Muscle layer of duodenum (tissue), 2 donors: ENCODE data around the gene TFAP2A.

Source experiments
- H3K27ac ChIP-seq: one replicate; pipeline ENCODE4 v1.7.0; 2013; ENCODE audit warnings: mild to moderate bottlenecking, low read length
- H3K27me3 ChIP-seq: one replicate; pipeline ENCODE4 v1.7.0; 2013; ENCODE audit warnings: low read depth, mild to moderate bottlenecking, control low read depth, low read length
- H3K36me3 ChIP-seq, 2 donors: one replicate each; pipeline ENCODE4 v1.7.0; 2013; ENCODE audit warnings: low read length in 2 of 2, control low read depth in 1 of 2, mild to moderate bottlenecking in 1 of 2; ENCODE audit not compliant: insufficient read depth in 2 of 2, control insufficient read depth in 1 of 2
- H3K4me1 ChIP-seq, 2 donors: one replicate each; pipeline ENCODE4 v1.7.0; 2013; ENCODE audit warnings: low read length in 2 of 2, mild to moderate bottlenecking in 2 of 2, control low read depth in 1 of 2, moderate library complexity in 1 of 2; ENCODE audit not compliant: insufficient read depth in 2 of 2, control insufficient read depth in 1 of 2
- H3K4me3 ChIP-seq, 2 donors: one replicate each; pipeline ENCODE4 v1.7.0; 2013; ENCODE audit warnings: low read length in 2 of 2, low read depth in 1 of 2, mild to moderate bottlenecking in 1 of 2
- H3K9me3 ChIP-seq, 2 donors: one replicate each; pipeline ENCODE4 v1.7.0; 2013; ENCODE audit warnings: low read length in 2 of 2, control low read depth in 1 of 2, mild to moderate bottlenecking in 1 of 2; ENCODE audit not compliant: control insufficient read depth in 1 of 2
- donor health status: healthy.

Gene TFAP2A

GRCh38 chr6:10414756-10415616 is at the start of gene TFAP2A:
Gene TFAP2A (minus strand): TSS chr6:10415074. CDS start chr6:10414991, 83 bp downstream.
- Histone ChIP-seq H3K36me3 (no peaks in the 10 kb centered on the region), H3K27me3 (peaks cover 89% of the 10 kb centered on the region), H3K4me3 (peak within 1 kb of the TSS; percentile 40 to 94), H3K9me3 (no peaks in the 10 kb centered on the region), H3K27ac (no peak within 1 kb of the TSS), H3K4me1 (peaks cover 8 to 56% of the 10 kb centered on the region in 2 donors)

GRCh38 chr6:10463491-10464481 is 48.9 kb upstream of the TFAP2A start:
- Histone ChIP-seq H3K36me3 (no peaks in the 10 kb centered on the region), H3K27ac (no peak overlapping the region), H3K27me3 (no peaks in the 10 kb centered on the region), H3K4me3 (no peak overlapping the region), H3K9me3 (peaks cover 0 to 2% of the 10 kb centered on the region in 2 donors), H3K4me1 (no peaks in the 10 kb centered on the region)

GRCh38 chr6:10463040-10463439 is 48.2 kb upstream of the TFAP2A start:
- Histone ChIP-seq H3K27ac (no peak overlapping the region), H3K9me3 (peaks cover 0 to 2% of the 10 kb centered on the region in 2 donors), H3K36me3 (no peaks in the 10 kb centered on the region), H3K4me1 (no peaks in the 10 kb centered on the region), H3K4me3 (no peak overlapping the region), H3K27me3 (no peaks in the 10 kb centered on the region)

GRCh38 chr6:10461850-10462249 is 47.0 kb upstream of the TFAP2A start:
- peaks cover 0 to 2% of the 10 kb centered on the region in 2 donors for H3K9me3 ChIP-seq
- H3K27ac ChIP-seq: no peak overlapping the region
- no peaks in the 10 kb centered on the region for H3K27me3 ChIP-seq
- H3K4me3 ChIP-seq: no peak overlapping the region
- no peaks in the 10 kb centered on the region for H3K36me3 ChIP-seq
- no peaks in the 10 kb centered on the region for H3K4me1 ChIP-seq

- Histone ChIP-seq H3K27me3 (no peaks in the 10 kb centered on the region), H3K36me3 (no peaks in the 10 kb centered on the region), H3K9me3 (peaks cover 0 to 2% of the 10 kb centered on the region in 2 donors), H3K27ac (no peak overlapping the region), H3K4me3 (no peak overlapping the region), H3K4me1 (no peaks in the 10 kb centered on the region)
Measured at GRCh38 chr6:10460096-10460495, 45.2 kb upstream of the TFAP2A start.

- H3K4me1 ChIP-seq: no peaks in the 10 kb centered on the region
- peaks cover 0 to 2% of the 10 kb centered on the region in 2 donors for H3K9me3 ChIP-seq
- no peak overlapping the region for H3K4me3 ChIP-seq
- H3K27ac ChIP-seq: no peak overlapping the region
- no peaks in the 10 kb centered on the region for H3K27me3 ChIP-seq
- H3K36me3 ChIP-seq: no peaks in the 10 kb centered on the region
Measured at GRCh38 chr6:10458287-10458686, 43.4 kb upstream of the TFAP2A start.

- Histone ChIP-seq H3K9me3 (no peaks in the 10 kb centered on the region), H3K4me1 (no peaks in the 10 kb centered on the region), H3K36me3 (no peaks in the 10 kb centered on the region), H3K4me3 (no peak overlapping the region), H3K27ac (no peak overlapping the region), H3K27me3 (no peaks in the 10 kb centered on the region)
Measured at GRCh38 chr6:10453596-10453995, 38.7 kb upstream of the TFAP2A start.

GRCh38 chr6:10451828-10452509 is 37.1 kb upstream of the TFAP2A start:
- H3K4me1 ChIP-seq: no peaks in the 10 kb centered on the region
- no peak overlapping the region for H3K27ac ChIP-seq
- no peak overlapping the region for H3K4me3 ChIP-seq
- no peaks in the 10 kb centered on the region for H3K36me3 ChIP-seq
- no peaks in the 10 kb centered on the region for H3K27me3 ChIP-seq
- no peaks in the 10 kb centered on the region for H3K9me3 ChIP-seq

- no peaks in the 10 kb centered on the region for H3K27me3 ChIP-seq
- no peak overlapping the region for H3K4me3 ChIP-seq
- H3K27ac ChIP-seq: no peak overlapping the region
Measured at GRCh38 chr6:10451394-10451793, 36.5 kb upstream of the TFAP2A start.

GRCh38 chr6:10449751-10450150 is 34.9 kb upstream of the TFAP2A start:
- no peak overlapping the region for H3K27ac ChIP-seq
- no peak overlapping the region for H3K4me3 ChIP-seq
- H3K4me1 ChIP-seq: no peaks in the 10 kb centered on the region
- peaks cover 0 to 3% of the 10 kb centered on the region in 2 donors for H3K9me3 ChIP-seq
- H3K36me3 ChIP-seq: no peaks in the 10 kb centered on the region
- H3K27me3 ChIP-seq: no peaks in the 10 kb centered on the region

More at GRCh38 chr6:10451394-10451793, 36.5 kb upstream of the TFAP2A start:
- Histone ChIP-seq H3K9me3 (peaks cover 0 to 3% of the 10 kb centered on the region in 2 donors), H3K4me1 (no peaks in the 10 kb centered on the region), H3K36me3 (no peaks in the 10 kb centered on the region)

GRCh38 chr6:10448096-10448495 is 33.2 kb upstream of the TFAP2A start:
- H3K9me3 ChIP-seq: peaks cover 0 to 3% of the 10 kb centered on the region in 2 donors
- no peak overlapping the region for H3K4me3 ChIP-seq
- H3K36me3 ChIP-seq: no peaks in the 10 kb centered on the region
- no peaks in the 10 kb centered on the region for H3K27me3 ChIP-seq
- H3K4me1 ChIP-seq: no peaks in the 10 kb centered on the region
- H3K27ac ChIP-seq: no peak overlapping the region
